Cardiac septum (tissue), 1 donor: ENCODE data around the gene CTNNBL1. TPM values are rescaled to one million over a fixed set of nuclear protein-coding genes. Genes with fewer than 3 reads are reported as not detected.
"Not testable (repeated sequence)": the region's sequence is repeated elsewhere in the genome, so short reads cannot be mapped to it uniquely, and the experiment has no call there.

Experiments
- DNase-seq: peaks from one replicate; pipeline ENCODE4 v3.0.0-alpha.2; 2020; ENCODE audit warnings: low spot score
- intact Hi-C: fragments of 100-400 bp; cut with DNase I; formaldehyde crosslinking; loops from one replicate; pipeline ENCODE4 v1.14.0; 2022
- total RNA-seq: library from RNA; stranded (reverse); fragmentation: NEBNext Ultra II Directional; extraction: Animal tissue kit (Norgen Biotek cat#: 25700); gene quantifications from one replicate; pipeline ENCODE4 v1.2.1, GENCODE V29; 2021
- donor health status: DM: no; HTN: no; CAD: no.

CTNNBL1 gene
- total RNA-seq, 1 donor from 2014 or later = 42.1 TPM

GRCh38 chr20:37837924-37838323 is 144.1 kb downstream of the CTNNBL1 start:
- no peak for DNase-seq
- intact Hi-C loops = no loop called here

- intact Hi-C loops = no loop called here
- no peak for DNase-seq
Observed at GRCh38 chr20:37838769-37839431, 145.1 kb downstream of the CTNNBL1 start.

- DNase-seq = no peak
- intact Hi-C loops = no loop called here
Observed at GRCh38 chr20:37839432-37839827, 145.6 kb downstream of the CTNNBL1 start.

GRCh38 chr20:37839955-37840354 is 146.1 kb downstream of the CTNNBL1 start:
- DNase-seq = no peak
- intact Hi-C loops = no loop called here

- no peak for DNase-seq
- intact Hi-C loops = no loop called here
Observed at GRCh38 chr20:37841389-37841788, 147.6 kb downstream of the CTNNBL1 start.

GRCh38 chr20:37841971-37842370 is 148.1 kb downstream of the CTNNBL1 start:
- DNase-seq = no peak
- intact Hi-C loops = no loop called here

GRCh38 chr20:37845241-37845681 is 151.4 kb downstream of the CTNNBL1 start:
- intact Hi-C loops = no loop called here
- no peak for DNase-seq

- no peak for DNase-seq
- intact Hi-C loops = no loop called here
Observed at GRCh38 chr20:37845878-37846277, 152.0 kb downstream of the CTNNBL1 start.

GRCh38 chr20:37846573-37846972 is 152.7 kb downstream of the CTNNBL1 start:
- intact Hi-C loops = no loop called here
- no peak for DNase-seq

- DNase-seq = no peak
- intact Hi-C loops = no loop called here
Observed at GRCh38 chr20:37848706-37849105, 154.9 kb downstream of the CTNNBL1 start.

- intact Hi-C loops = no loop called here
- no peak for DNase-seq
Observed at GRCh38 chr20:37849156-37849555, 155.3 kb downstream of the CTNNBL1 start.

GRCh38 chr20:37849566-37849965 is 155.7 kb downstream of the CTNNBL1 start:
- intact Hi-C loops = no loop called here
- no peak for DNase-seq

GRCh38 chr20:37850036-37850592 is 156.3 kb downstream of the CTNNBL1 start:
- intact Hi-C loops = no loop called here
- no peak for DNase-seq

- intact Hi-C loops = no loop called here
- no peak for DNase-seq
Observed at GRCh38 chr20:37850724-37851355, 157.0 kb downstream of the CTNNBL1 start.

GRCh38 chr20:37852666-37853065 is 158.8 kb downstream of the CTNNBL1 start:
- intact Hi-C loops = no loop called here
- no peak for DNase-seq

- intact Hi-C loops = no loop called here
Observed at GRCh38 chr20:37853823-37854375, 160.1 kb downstream of the CTNNBL1 start.

GRCh38 chr20:37856034-37856433 is 162.2 kb downstream of the CTNNBL1 start:
- intact Hi-C loops, DNase-seq: not testable (repeated sequence)

More at GRCh38 chr20:37853823-37854375, 160.1 kb downstream of the CTNNBL1 start:
- DNase-seq = no peak

GRCh38 chr20:37856932-37857660 is 163.3 kb downstream of the CTNNBL1 start:
- intact Hi-C loops = no loop called here
- no peak for DNase-seq

GRCh38 chr20:37859406-37860171 is 165.8 kb downstream of the CTNNBL1 start:
- no peak for DNase-seq
- intact Hi-C loops = no loop called here
